Measurements from ENCODE around the gene MTOR.

DNA sequence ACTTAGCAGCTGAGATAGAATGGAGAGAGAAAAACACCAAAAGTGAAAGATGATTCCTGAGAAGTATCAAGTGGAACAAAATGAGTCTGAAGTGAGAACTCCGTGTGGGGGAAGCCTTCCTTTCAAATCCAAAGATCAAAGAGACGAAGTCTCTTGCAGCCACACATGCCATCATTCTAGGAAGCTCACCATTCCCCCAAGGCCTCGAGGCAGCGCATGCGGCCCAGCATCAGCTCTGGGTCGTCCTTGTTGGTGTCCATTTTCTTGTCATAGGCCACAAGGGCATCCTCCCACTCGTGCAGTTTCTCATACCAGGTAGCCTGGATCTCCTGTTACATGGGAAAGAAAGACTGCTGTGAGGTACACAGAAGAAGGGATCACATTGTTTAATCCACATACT lies 105.4 kb downstream of the MTOR start:
- TF ChIP-seq, protein P1, sequence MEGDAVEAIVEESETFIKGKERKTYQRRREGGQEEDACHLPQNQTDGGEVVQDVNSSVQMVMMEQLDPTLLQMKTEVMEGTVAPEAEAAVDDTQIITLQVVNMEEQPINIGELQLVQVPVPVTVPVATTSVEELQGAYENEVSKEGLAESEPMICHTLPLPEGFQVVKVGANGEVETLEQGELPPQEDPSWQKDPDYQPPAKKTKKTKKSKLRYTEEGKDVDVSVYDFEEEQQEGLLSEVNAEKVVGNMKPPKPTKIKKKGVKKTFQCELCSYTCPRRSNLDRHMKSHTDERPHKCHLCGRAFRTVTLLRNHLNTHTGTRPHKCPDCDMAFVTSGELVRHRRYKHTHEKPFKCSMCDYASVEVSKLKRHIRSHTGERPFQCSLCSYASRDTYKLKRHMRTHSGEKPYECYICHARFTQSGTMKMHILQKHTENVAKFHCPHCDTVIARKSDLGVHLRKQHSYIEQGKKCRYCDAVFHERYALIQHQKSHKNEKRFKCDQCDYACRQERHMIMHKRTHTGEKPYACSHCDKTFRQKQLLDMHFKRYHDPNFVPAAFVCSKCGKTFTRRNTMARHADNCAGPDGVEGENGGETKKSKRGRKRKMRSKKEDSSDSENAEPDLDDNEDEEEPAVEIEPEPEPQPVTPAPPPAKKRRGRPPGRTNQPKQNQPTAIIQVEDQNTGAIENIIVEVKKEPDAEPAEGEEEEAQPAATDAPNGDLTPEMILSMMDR (IDR thresholded peaks at IDR 0.05): no peak
- no peak for TF ChIP-seq POLR2A (IDR thresholded peaks at IDR 0.05)

Data from thyroid gland (tissue), 4 donors.